GM18505 (cell line): ENCODE measurements around the gene IMPDH2.

Experiments
- ATAC-seq: cut with Tn5 transposase; IDR thresholded peaks from one replicate; pipeline ENCODE4 v1.9.1; 2021; ENCODE audit not compliant: unreplicated experiment
- POLR2A ChIP-seq: IDR thresholded peaks from 4 replicates; pipeline ENCODE4 v1.6.1; 2011; ENCODE audit warnings: borderline replicate concordance; ENCODE audit not compliant: insufficient read depth, insufficient read length; ENCODE audit errors: extremely low read depth

IMPDH2 gene

DNA sequence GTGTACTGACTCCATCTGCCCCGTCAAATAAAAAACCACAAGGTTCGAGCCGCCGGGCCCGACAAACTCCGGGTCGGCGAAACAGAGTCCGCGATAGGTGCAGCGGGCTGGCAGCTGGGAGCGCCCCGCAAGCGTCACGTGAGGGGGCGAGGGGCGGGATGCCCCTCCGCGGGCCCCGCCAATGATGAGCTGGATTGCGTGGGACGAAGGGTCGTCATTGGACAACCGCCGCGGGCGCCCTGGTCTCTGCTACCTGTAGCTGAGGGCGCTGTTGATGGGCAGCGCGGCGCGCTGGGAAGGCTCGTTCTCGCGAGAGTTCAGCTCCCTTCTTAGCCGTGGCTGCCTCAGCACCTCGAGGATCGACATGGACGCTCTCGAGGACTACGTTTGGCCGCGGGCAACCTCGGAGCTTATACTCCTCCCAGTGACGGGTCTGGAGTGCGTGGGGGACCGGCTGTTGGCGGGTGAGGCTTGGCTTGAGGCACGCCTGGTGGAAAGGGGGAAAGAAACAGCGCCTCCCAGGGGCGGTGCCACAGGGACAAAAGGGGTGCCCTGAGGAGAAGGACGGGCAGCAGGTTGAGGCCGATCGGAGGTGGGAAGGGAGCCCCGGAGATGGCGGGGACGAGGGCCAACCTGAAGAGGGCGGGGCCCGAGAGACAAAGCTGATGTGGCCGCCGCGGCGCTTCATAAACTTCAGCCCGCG is 22.0 kb downstream of the IMPDH2 start, which contains the start of gene WDR6:
TSS of gene WDR6 (plus strand) at position 324 of the 703 bp plus-strand sequence. CDS start at position 365, 41 bp downstream.
- ATAC-seq, result peak; percentile 84
- peak; percentile 94 for TF ChIP-seq POLR2A

DNA sequence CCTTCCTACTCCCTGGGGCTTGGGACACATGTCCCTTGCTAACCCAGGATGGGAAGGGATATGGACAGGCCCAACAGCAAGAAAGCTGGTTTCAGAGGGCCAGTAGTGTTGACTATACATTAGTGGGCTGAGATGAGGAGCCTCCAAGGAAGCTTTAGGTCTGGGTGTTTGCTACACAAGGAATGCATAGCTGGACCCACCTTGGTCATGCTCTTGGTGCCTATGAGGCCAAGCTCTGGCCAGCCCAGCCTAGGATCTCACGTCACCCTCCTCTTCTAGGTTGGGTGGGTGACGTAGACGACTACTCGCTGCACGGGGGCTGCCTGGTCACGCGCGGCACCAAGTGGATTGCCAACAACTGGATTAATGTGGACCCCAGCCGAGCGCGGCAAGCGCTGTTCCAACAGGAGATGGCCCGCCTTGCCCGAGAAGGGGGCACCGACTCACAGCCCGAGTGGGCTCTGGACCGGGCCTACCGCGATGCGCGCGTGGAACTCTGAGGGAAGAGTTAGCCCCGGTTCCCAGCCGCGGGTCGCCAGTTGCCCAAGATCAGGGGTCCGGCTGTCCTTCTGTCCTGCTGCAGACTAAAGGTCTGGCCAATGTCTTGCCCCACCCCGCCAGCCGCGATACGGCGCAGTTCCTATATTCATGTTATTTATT is 22.7 kb downstream of the IMPDH2 start:
- TF ChIP-seq POLR2A, result no peak
- peak; percentile 2 for ATAC-seq

DNA sequence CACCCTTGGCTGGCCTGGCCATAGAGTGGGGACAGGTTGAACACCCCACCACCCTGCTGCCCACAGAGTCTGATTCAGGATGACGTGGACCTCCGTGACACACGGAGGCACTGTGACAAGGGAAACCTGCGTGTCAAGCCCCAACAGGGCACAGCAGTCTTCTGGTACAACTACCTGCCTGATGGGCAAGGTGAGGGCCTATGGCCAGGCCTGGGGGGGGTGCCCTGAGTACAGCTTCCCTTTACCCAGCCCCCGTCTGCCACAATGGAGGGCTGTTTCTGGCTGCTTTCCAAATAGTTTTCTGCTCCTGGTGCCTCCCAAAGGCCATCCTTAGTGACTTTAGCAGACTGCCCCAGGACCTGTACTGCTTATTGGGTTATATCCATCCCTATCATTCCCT is 23.2 kb downstream of the IMPDH2 start:
- ATAC-seq, result no peak
- no peak for TF ChIP-seq POLR2A

DNA sequence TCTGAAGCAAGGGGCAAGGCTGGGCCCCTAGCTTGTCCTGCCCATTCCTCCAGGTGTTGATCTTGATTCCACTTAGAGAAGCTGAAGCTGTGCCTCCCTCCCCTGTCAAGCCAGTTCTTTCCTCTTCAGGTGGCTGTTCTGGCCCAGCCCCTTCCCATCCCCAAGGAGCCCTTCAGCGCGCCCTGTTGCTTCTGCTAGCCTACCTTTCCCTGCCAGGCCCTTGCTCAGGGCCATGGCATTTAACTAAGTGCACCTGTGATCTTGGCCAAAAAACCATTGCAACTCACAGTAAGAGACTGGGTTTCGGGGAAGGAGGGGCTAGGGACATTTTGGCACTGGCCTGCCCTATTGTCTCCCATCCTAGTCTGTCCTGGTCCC is 23.9 kb downstream of the IMPDH2 start:
- TF ChIP-seq POLR2A, result no peak
- ATAC-seq, result no peak

DNA sequence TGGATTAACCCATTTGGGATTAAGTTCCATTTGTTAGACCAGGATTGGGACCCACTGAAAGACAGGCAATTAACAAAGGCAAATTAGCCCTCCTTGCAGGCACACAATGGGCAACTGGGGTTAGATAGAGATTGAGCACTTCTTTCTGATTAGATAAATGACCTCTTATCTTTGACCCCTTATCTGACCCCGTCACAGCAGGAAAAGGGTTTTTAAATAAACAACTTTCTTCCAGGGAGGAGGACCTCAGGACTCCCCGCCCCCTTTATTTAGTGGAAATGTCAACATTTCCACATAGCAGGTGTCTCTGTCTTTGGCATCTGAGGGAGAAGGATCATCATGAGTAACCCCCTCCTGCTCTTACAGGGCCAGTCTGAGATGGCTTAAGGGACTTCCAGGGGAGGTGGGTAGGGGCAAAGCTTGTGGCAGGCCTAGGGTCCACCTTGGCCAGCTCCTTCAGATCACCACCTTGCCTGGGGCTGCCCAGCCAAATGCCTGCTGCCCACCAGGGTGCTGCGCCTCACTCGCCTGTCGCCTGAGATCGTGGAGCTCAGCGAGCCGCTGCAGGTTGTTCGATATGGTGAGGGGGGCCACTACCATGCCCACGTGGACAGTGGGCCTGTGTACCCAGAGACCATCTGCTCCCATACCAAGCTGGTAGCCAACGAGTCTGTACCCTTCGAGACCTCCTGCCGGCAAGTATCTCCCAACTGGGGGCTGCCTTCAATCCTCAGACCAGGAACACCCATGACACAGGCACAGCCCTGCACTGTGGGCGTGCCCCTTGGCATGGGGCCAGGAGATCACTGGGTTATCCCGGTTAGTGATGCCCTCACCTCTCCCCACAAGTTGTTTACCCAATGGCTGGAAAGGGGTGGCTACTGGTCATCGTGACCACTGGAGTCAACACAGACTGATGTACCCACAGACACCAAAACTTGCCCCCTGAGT is 24.6 kb downstream of the IMPDH2 start:
- TF ChIP-seq POLR2A, result no peak
- ATAC-seq, result no peak

DNA sequence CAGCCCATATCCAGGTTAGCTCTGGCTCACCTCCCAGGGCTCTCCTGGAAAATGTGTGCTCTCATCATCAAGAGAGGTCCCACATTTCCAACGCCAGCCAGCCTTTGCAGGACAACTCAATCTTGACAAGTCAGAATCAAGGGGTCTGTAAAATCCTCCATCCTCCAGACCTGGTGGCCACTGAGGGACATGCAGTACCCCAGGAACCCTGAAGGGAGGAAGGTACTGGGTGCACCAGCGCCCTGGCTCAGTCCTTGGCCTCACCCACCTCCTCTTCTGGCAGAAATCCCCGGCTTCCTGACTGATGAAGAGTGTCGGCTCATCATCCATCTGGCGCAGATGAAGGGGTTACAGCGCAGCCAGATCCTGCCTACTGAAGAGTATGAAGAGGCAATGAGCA is 28.0 kb downstream of the IMPDH2 start:
- TF ChIP-seq POLR2A, result no peak
- ATAC-seq, result no peak

DNA sequence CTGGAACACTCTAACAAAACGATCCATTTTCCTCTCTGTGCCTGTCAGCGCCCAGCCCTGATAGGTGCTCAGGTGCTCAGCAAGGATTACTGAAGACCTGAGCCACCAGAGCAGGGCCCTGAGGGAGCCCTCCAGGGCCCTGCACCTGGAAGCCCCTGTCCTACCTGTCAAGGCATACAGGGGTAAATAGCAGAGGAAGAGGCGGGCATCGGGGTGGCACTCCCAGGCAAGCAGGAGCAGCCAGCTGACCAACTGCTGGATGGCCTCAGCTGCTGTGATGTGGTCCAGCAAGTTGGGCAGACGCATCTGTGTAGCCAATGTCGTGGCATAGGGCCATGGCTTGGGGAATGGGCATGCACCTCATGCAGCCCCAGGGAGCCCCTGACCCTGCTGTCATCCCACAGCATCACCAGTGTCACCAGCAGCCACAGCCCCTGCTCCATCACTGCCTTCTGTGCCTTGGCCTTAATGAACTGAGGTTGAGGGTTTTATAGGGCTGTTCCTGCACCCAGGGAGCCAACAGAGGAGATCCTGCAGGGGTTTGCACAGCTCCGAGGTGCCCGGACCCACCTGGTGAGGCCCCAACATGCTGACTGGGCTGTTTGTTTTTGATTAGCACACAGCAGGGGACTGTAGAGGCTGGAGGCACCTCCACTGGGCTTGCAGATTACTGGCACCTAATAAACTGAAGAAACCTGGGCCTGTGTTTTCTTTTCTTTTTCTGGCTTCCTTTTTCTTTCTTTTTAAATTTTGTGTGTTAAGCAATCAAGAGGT is 29.9 kb downstream of the IMPDH2 start:
- no peak for ATAC-seq
- TF ChIP-seq POLR2A, result no peak

DNA sequence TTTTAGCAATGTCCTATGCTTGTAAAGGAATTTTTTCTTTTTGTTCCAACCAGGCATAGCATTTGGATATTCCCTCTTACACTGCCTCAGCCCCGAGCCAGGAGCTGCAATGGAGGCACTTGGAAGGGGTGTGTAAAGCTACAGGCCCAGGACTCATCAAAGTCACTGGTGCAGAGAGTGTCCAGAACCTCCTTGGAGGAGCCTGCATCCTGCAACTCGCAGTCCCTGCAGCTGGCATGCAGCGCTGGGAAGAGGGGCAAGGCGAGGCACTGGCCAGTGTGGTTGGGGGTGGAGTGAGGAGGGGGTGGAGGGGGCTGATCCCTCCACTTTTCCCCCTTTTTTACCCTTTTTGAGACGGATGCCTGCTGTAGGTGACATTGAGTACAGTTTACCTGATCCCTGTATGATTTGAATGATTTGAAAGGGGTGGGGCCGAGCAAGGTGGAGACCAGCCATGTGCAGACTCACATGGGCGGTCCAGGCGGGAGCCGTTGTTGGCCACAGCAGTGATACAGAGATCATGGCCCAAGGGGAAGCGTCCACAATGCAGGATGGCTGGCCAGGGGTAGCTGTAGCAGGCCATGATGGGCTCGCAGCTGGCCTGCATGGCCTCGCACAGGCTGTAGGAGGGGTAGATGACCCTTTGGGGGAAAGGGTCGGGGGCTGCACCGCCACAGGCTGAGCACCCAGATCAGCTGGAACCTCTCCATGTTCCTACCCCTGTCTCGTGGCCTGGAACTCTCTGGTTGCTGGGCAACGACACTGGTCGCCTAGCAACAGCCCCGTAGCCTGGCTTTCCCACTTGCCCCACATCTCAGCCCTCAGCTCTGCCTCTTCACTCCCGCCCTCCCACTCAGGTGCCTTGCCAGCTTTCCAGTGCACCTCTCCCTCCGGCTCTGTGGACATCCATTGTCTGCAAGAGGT is 31.2 kb downstream of the IMPDH2 start:
- no peak for ATAC-seq
- TF ChIP-seq POLR2A, result no peak

DNA sequence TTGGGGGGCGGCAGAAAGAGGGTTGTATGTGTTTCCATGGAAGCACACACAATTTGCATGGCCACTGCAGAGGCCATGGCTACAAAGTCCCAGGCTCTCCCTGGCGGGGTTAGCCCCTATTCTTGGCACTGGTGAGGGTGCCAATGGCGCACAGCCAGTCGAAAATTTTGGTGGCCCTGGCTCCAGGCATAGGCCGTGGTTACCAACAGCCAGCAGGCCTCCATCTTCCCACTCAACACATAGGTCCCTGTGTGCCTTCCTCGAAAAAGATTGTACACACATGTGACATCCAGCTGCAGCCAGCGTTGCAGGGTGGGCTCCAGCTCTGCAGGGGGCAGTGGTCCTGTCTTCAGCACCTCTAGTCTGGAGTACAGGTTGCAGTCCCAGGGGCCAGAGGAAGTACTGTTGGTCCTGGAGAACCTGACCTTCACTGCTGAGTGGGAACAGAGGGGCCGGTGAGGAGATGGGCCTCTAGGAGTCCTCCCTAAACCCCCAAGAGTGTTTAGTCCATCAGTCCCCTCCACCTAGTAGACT is 32.0 kb downstream of the IMPDH2 start:
- no peak for ATAC-seq
- TF ChIP-seq POLR2A, result no peak

DNA sequence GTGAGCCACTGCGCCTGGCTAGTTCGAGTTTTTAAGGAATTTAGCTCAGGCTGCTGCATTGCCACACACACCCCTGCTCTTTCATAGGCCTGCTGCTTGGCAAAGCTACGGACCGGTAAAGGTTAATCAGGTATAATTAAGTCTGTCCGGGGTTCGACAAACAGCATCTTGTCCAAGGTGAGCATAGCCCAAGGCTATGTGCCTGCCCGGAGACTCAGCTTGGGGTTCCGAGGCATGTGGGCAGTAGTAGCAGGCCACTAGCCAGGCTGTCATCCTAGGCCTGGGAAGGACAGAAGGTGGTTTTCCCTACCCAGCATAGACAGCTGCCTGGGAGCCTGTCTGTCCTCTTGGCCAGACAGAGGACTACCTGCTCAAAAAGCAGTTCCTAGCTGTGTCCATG is 32.6 kb downstream of the IMPDH2 start:
- ATAC-seq, result no peak
- TF ChIP-seq POLR2A, result no peak

DNA sequence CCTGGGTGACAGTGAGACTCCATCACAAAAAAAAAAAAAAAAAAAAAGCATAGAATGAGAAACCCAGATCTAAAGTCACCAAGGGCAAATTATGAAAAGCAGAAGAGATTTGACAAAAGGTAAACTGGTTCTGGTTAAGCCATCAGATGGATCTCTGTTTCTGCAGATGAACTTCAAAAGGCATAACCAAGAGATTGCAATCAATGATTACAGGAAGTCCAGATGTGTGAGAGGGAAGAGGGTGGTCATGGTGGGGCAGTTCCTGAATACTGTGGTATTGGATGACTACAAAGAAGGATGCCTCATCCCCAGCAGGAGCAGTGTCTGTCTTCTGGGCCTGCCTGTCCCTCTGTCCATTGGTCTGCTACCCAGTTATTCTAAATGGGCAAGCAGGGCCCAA is 35.4 kb downstream of the IMPDH2 start:
- TF ChIP-seq POLR2A, result no peak
- no peak for ATAC-seq
